Sigmoid colon (tissue), 7 donors: ENCODE results near the gene CDCA5. TPM values are rescaled to one million over a fixed set of nuclear protein-coding genes. Genes with fewer than 3 reads are reported as not detected.

Experiments
- DNase-seq: peaks from one replicate; pipeline ENCODE4 v3.0.0-alpha.2; 2019
- H3K27ac ChIP-seq, 4 donors: fragments of 200-600 bp; sonication (generic); one replicate each; pipeline ENCODE4 v1.5.1; 2016 to 2019; ENCODE audit warnings: mild to moderate bottlenecking in 1 of 4
- H3K27me3 ChIP-seq, 3 donors: fragments of 200-600 bp; sonication (generic); one replicate each; pipeline ENCODE4 v1.5.1; 2019; ENCODE audit warnings: mild to moderate bottlenecking in 1 of 3
- H3K36me3 ChIP-seq, 4 donors: fragments of 200-600 bp; sonication (generic); one replicate each; pipeline ENCODE4 v1.5.1; 2016 to 2019
- H3K4me1 ChIP-seq, 4 donors: fragments of 200-600 bp; sonication (generic); one replicate each; pipeline ENCODE4 v1.5.1; 2017 to 2019
- H3K4me3 ChIP-seq, 4 donors: fragments of 200-600 bp; sonication (generic); one replicate each; pipeline ENCODE4 v1.5.1; 2017 to 2019; ENCODE audit warnings: mild to moderate bottlenecking in 2 of 4, moderate library complexity in 1 of 4
- H3K9me3 ChIP-seq, 4 donors: fragments of 200-600 bp in 3 of 4; sonication (generic) in 3 of 4; one replicate each; pipeline versions ENCODE4 v1.5.1 to v1.6.1; 2013 to 2019
- CTCF ChIP-seq, 4 experiments: fragments of 450-650 bp in 3 of 4; fragments of 200-600 bp in 1 of 4; IDR thresholded peaks; one replicate each; pipeline ENCODE4 v1.5.1; 2016 to 2019; ENCODE audit warnings: antibody characterized with exemption in 4 of 4, mild to moderate bottlenecking in 3 of 4, moderate library complexity in 2 of 4
- EP300 ChIP-seq, 4 donors: sonication (generic); formaldehyde crosslinking; IDR thresholded peaks; one replicate each; pipeline ENCODE4 v1.6.1; 2017; ENCODE audit warnings: antibody characterized with exemption in 4 of 4
- POLR2A ChIP-seq, 2 donors: fragments of 450-650 bp; IDR thresholded peaks; one replicate each; pipeline ENCODE4 v1.6.1; 2016; ENCODE audit warnings: antibody characterized with exemption in 2 of 2, mild to moderate bottlenecking in 2 of 2, moderate library complexity in 2 of 2
- POLR2AphosphoS5 ChIP-seq, 4 donors: sonication (generic); formaldehyde crosslinking; IDR thresholded peaks; one replicate each; pipeline ENCODE4 v1.6.1; 2017; ENCODE audit warnings: antibody characterized with exemption in 4 of 4
- WGBS, 2 donors: extraction: QIAGEN DNeasy Blood & Tissue Kit; methylation state at CpG; one replicate each; pipeline ENCODE4 v1.1.7; 2013; 5-methylcytosine and 5-hydroxymethylcytosine counted together
- intact Hi-C: fragments of 100-400 bp; cut with DNase I; formaldehyde crosslinking; loops from one replicate; pipeline ENCODE4 v1.15.1; 2023
- polyA plus RNA-seq, 3 donors: library from polyadenylated mRNA; stranded (reverse); fragments of 200-250 nt; gene quantifications; one replicate each; pipeline ENCODE4 v1.2.3, GENCODE V29; 2013
- total RNA-seq, 4 donors: library from RNA; depleted of rRNA; stranded (reverse); fragments of >200 nt; gene quantifications; one replicate each; pipeline ENCODE4 v1.1.0, GENCODE V29; 2016
- donor health status: healthy with polysubstance abuse.
- donor health status: Bipolar disorder and iron deficiency.
- donor health status: healthy.

The CDCA5 gene
- total and polyA plus RNA-seq, 7 donors = 0.33 to 21.5 (median 4.6) TPM; not detected in 1

- intact Hi-C loops = loop anchor here (1.0 to 5.0 kb wide), 4 partner anchors 12 to 72 kb away; partner anchors contain the start of genes SNX15, VPS51 and ZNHIT2
- H3K4me1 ChIP-seq = peaks cover 0 to 23% (median 20%) of the 10 kb centered on the region in 4 donors
- H3K9me3 ChIP-seq = no peaks in the 10 kb centered on the region
- TF ChIP-seq POLR2A (IDR thresholded peaks at IDR 0.05) (no peak), CTCF (IDR thresholded peaks at IDR 0.05) (no peak), POLR2AphosphoS5 (IDR thresholded peaks at IDR 0.05) (no peak), EP300 (IDR thresholded peaks at IDR 0.05) (no peak)
- peaks cover 17 to 48% (median 30%) of the 10 kb centered on the region in 4 donors for H3K36me3 ChIP-seq
- no peak for DNase-seq
- WGBS, 2 donors = 43 to 50% methylated on average over 23 of the region's 23 CpGs
- H3K4me3 ChIP-seq = peak overlapping the region; percentile 78 to 84 (median 82)
- no peaks in the 10 kb centered on the region for H3K27me3 ChIP-seq
- H3K27ac ChIP-seq = peak overlapping the region; percentile 88 to 95 (median 92)
Observed at GRCh38 chr11:65084598-65085375, 947 bp upstream of the CDCA5 start.

DNA sequence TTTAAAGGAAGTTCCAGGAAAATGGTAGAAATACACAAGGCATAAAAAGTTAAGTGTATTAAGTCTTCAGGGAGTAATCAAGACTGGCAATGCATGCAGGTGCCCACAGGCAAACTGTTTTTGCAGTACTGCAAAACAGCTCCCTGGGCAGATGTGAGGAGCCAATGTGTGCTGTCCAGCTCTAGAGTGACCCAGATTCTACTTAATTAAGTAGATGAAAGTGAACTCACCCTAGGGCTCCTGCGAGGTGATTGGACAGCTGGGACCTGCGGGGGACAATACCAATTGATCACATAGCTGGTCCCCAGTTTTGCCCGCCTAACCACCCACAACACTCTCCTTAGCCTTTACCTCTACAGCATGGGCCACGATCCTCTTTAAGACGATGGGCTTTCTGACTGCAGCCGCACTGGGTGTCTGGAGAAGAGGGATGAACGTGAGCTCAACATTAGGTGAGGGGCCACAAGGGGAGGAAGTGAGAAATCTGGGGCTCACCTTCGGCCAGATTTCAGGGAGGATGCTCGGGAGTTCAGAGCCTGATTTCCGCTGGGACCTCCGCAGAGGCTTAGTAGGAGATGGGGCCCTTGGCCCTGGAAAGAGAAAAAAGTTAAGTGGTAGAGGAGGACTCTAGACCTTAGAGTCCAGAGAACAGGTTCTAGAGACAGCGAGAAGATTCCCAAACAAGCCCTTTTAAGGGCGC is 556 bp downstream of the CDCA5 start:
- DNase-seq = no peak
- Histone ChIP-seq H3K27ac (peak overlapping the region; percentile 88 to 95 (median 92)), H3K36me3 (peaks cover 8 to 33% (median 21%) of the 10 kb centered on the region in 4 donors), H3K4me1 (peaks cover 0 to 23% (median 20%) of the 10 kb centered on the region in 4 donors), H3K4me3 (peak overlapping the region; percentile 78 to 84 (median 82)), H3K27me3 (no peaks in the 10 kb centered on the region), H3K9me3 (no peaks in the 10 kb centered on the region)
- WGBS, 2 donors = 3 to 7% methylated on average over 13 of the region's 13 CpGs
- TF ChIP-seq CTCF (IDR thresholded peaks at IDR 0.05) (no peak), POLR2AphosphoS5 (IDR thresholded peaks at IDR 0.05) (no peak), EP300 (IDR thresholded peaks at IDR 0.05) (no peak), POLR2A (IDR thresholded peaks at IDR 0.05) (no peak)
- intact Hi-C loops = loop anchor here (5.0 kb wide), 1 partner anchor 56 kb away; the partner anchor contains the start of gene SNX15

DNA sequence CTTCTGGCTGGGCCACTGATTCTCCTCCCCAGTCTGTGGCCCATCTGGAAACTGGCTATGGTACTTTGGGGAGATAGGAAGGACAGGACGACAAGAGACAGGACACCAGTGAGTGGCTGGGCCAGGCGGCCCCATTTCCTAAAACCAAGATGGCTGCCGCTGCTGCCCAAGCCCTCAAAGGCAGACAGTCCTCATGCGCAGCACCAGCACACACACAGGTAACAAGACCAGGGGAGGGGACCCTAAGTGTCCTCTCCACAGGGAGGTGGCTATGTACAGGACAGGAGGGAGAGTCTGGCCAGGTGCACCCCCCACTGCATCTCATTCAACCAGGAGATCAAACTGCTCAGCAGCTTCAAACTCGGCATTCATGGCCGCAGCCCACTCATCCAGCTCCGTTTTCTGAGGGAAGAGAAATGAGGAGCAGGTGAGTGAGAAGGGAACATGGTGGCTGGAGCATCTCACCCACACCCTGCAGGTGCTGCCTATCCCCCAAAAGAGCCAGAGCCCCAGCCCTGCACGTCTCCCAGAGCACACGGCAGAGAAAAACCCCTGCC is 5.0 kb downstream of the CDCA5 start:
- intact Hi-C loops = no loop called here

GRCh38 chr11:65078151-65078550 is 5.7 kb downstream of the CDCA5 start:
- intact Hi-C loops = no loop called here
- H3K27me3 ChIP-seq = no peaks in the 10 kb centered on the region
- DNase-seq = no peak
- TF ChIP-seq CTCF (IDR thresholded peaks at IDR 0.05) = peak in 3 of 4 experiments; percentile 35 to 59 (median 52)
- no peak for TF ChIP-seq POLR2AphosphoS5 (IDR thresholded peaks at IDR 0.05)
- H3K36me3 ChIP-seq = no peaks in the 10 kb centered on the region
- no peak overlapping the region for H3K4me3 ChIP-seq
- 26 to 54% methylated on average over 3 of the region's 3 CpGs for WGBS, 2 donors
- peak overlapping the region in 3 of 4 donors; percentile 30 to 48 (median 31) for H3K27ac ChIP-seq
- no peaks in the 10 kb centered on the region for H3K9me3 ChIP-seq
- peaks cover 0 to 10% (median 0%) of the 10 kb centered on the region in 4 donors for H3K4me1 ChIP-seq

More for the DNA sequence above, 5.0 kb downstream of the CDCA5 start:
- Histone ChIP-seq H3K27me3 (no peaks in the 10 kb centered on the region), H3K27ac (peak overlapping the region in 3 of 4 donors; percentile 30 to 48 (median 31)), H3K4me3 (no peak overlapping the region), H3K36me3 (no peaks in the 10 kb centered on the region), H3K4me1 (peaks cover 0 to 17% (median 7%) of the 10 kb centered on the region in 4 donors), H3K9me3 (no peaks in the 10 kb centered on the region)
- DNase-seq = no peak
- TF ChIP-seq POLR2AphosphoS5 (IDR thresholded peaks at IDR 0.05) (no peak), POLR2A (IDR thresholded peaks at IDR 0.05) (no peak), EP300 (IDR thresholded peaks at IDR 0.05) (no peak), CTCF (IDR thresholded peaks at IDR 0.05) (no peak)
- WGBS, 2 donors = 93% methylated on average over 9 of the region's 9 CpGs
